ENCODE data around the gene FIG4.
A peak's percentile ranks its signal among the peaks of the same experiment; 100 is the strongest.
"Not testable (repeated sequence)": the region's sequence is repeated elsewhere in the genome, so short reads cannot be mapped to it uniquely, and the experiment has no call there.

FIG4 gene

DNA sequence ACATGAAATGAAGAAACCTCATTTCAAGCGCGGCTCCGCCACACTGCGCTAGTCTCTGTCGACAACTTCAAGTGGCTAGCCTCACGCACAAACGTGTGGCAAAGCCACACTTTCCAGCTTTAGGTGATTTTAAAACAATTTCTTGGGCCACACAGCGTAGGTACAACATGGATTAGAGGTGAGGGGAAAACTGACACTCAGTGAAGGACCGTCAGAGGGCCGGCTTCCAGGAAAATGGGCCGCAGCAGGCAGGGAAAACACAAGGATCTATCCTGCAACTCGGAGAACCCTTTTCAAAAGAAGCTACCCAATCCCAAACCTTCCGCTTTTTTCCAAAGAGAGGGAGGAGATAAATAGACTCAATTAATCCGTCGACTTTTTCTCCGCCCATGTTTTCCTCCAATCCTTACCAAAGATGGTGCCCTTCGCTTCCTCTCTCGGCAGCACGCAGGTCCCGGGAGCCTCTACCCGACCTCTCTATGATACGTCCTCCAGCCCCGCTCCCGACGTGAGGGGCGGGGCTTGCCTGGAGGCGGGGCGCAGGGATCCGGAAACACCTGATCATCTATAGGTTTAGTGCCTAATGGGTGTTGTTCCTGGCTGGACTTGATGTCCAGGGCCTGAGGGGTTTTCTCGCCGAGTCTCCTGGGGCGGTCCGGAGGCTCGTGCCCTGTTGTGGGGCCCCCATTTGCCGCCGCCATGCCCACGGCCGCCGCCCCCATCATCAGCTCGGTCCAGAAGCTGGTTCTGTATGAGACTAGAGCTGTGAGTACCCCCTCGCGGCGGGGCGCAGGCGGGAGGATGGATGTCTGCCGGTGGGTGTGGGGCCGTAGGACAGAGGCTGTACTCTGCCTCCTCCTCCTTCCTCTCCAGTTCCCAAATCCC, at the start of gene FIG4, which contains the start of gene AK9:
Gene FIG4 (plus strand): TSS at position 560 of the 885 bp plus-strand sequence. CDS start 140 bp downstream, at position 700.
Gene AK9 (minus strand): TSS at position 466 of the 885 bp plus-strand sequence. CDS start 15,457 bp downstream, outside the sequence.
- DNase-seq (ENCODE audit: low read depth in 3 of 3), result peak; percentile 81 to 84 (median 83)

DNA sequence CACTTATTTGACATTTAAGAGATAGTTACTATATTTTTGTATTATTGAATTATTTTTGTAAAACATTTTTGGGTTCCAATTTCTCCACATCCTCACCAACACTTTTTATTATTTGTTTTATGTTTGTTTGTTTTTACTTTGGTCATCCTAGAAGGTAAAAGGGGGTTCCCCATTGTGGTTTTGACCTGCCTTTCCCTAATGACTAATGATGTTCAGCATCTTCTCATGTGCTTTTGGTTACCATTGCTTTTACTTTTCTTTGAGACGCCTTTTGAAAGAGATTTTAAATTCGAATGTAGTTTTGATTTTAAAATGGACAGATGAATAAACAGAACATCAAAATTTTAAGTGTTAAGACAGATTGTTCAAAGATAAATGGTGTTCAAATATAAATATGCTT, 47.0 kb upstream of the FIG4 start:
- no peak for DNase-seq (ENCODE audit: low read depth in 3 of 3)

GRCh38 chr6:109653264-109653663, 37.8 kb upstream of the FIG4 start:
- no peak for DNase-seq (ENCODE audit: low read depth in 3 of 3)

DNA sequence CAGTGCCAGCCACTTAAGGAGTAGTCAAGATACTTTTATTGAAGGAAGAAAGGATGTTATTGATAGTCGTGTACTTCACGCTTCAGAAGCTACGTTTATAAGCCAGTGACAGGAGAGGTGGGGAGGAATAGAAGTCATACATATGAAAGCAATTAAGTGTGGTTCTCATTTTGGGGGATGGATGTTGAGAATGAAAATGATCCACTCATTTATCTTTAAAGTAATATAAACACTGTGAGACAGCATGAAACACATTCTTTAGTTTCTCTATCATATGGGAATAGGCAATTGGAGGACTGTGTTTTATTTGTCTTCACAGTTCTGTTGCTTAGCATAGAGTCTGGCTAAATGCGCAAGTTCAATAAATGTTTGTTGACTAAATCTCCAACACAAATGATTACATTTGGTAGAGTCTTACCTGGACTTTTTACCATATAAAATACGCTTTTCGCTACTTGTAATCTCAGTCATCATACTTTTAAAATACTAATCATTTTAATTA, 35.3 kb upstream of the FIG4 start:
- DNase-seq (ENCODE audit: low read depth in 3 of 3), result no peak

DNA sequence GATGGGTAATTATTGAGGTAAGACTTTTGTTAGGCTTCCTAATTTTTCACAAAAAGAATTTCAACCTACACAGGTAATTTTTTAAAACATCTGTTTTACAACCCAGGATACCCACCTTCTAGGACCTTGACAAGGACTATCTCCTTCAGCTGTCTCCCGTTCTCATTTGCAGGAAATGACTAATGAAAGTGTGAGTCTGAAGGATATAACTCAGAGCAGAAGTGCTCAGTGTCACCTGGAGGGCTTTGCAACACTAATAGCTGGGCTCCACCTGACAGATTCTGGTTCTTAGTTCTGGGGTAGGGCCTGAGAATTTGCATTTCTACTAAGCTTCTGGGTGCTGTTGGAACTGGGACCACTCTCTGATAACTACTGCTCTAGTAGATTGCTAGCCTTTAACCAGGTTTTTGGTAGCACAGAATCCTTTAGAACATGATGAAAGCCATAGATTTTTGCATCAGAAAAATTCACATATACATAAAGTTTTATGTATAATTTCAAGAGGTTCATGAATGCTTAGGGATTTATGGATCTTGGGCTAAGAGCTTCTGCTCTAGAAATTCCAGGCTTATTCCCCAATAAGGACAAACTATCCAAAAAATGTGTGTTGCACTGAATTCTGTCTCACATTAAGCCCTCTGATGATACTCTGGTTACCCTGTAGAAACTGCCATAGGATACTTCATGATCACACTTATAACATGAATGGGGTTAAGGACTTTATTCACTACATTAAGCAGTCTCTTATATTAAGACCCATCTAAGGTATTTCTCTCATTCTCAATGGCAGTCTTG, 30.4 kb upstream of the FIG4 start:
- no peak for DNase-seq (ENCODE audit: low read depth in 3 of 3)

- DNase-seq (ENCODE audit: low read depth in 3 of 3), result no peak
Measured at GRCh38 chr6:109662192-109662591, 28.9 kb upstream of the FIG4 start.

DNA sequence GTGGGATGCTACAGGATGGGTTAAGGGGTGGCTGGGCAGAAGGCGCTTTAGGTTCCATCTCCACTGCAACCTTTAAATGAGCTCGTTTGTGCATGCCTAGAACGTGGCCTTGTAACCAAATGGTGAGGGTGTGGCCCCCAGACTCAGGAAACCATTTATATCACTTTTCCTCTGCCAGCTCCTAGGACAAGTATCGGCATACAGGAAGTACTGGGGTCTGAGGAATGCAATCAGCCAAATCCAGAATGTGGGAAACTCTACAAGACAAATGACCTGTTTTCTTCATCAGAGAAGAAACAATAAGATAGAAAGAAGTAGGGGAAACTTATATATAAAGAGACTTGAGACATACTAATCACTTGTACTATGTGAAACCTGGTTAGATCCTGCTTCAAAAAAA, 21.3 kb upstream of the FIG4 start:
- DNase-seq (ENCODE audit: low read depth in 3 of 3), result no peak

GRCh38 chr6:109671733-109672132, 19.4 kb upstream of the FIG4 start:
- no peak for DNase-seq (ENCODE audit: low read depth in 3 of 3)

DNA sequence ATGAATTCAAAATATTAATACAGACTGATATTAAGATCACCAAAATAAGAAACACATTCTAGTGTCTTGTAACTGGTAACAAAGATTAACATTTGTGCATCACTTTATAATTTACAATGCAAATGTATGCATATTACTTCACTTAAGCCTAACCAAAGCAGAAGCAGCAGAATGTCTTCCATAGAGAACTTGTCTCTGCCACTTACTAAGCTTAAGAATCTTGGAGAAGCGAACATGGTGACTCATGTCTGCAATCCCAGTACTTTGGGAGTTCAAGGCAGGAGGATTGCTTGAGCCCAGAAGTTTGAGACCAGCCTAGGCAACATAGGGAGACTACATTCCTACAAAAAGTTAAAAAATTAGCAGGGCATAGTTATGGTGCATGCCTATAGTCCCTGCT, 18.9 kb upstream of the FIG4 start:
- no peak for DNase-seq (ENCODE audit: low read depth in 3 of 3)

GRCh38 chr6:109672839-109673238, 18.3 kb upstream of the FIG4 start:
- DNase-seq (ENCODE audit: low read depth in 3 of 3), result no peak

DNA sequence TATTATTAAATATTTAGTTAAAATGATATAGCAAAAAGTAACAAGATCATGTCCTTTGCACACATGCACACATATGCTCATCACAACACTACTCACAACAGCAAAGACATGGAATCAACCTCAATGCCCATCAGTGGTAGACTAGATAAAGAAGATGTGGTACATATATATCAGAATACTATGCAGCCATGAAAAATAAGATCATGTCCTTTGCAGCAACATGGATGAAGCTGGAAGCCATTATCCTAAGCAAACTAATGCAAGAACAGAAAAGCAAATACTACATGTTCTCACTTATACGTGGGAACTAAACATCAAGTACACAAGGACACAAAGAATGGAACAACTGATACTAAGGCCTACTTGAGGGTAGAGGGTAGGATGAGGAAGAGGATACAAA, 14.4 kb upstream of the FIG4 start:
- no peak for DNase-seq (ENCODE audit: low read depth in 3 of 3)

GRCh38 chr6:109678240-109678639, 12.9 kb upstream of the FIG4 start:
- DNase-seq (ENCODE audit: low read depth in 3 of 3), result no peak

DNA sequence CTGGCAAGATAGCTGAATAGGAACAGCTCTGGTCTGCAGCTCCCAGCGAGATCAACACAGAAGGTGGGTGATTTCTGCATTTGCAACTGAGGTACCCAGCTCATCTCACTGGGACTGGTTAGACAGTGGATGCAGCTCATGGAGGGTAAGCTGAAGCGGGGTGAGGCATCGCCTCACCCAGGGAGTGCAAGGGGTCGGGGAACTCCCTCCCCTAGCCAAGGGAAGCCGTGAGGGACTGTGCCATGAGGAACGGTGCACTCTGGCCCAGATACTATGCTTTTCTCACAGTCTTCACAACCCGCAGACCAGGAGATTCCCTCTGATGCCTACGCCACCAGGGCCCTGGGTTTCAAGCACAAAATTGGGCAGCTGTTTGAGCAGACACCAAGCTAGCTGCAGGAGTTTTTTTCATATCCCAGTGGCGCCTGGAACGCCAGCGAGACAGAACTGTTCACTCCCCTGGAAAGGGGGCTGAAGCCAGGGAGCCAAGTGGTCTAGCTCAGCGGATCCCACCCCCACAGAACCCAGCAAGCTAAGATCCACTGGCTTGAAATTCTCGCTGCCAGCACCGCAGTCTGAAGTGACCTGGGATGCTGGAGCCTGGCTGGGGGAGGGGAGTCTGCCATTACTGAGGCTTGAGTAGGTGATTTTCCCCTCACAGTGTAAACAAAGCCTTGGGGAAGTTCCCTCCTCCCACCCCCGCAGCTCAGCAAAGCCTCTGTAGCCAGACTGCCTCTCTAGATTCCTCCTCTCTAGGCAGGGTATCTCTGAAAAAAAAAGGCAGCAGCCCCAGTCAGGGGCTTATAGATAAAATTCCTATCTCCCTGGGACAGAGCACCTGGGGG, 12.2 kb upstream of the FIG4 start:
- not testable (repeated sequence) for DNase-seq (ENCODE audit: low read depth in 3 of 3)

- DNase-seq (ENCODE audit: low read depth in 3 of 3), result no peak
Measured at GRCh38 chr6:109686566-109687265, 4.4 kb upstream of the FIG4 start.

- no peak for DNase-seq (ENCODE audit: low read depth in 3 of 3)
Measured at GRCh38 chr6:109687271-109687761, 3.8 kb upstream of the FIG4 start.

DNA sequence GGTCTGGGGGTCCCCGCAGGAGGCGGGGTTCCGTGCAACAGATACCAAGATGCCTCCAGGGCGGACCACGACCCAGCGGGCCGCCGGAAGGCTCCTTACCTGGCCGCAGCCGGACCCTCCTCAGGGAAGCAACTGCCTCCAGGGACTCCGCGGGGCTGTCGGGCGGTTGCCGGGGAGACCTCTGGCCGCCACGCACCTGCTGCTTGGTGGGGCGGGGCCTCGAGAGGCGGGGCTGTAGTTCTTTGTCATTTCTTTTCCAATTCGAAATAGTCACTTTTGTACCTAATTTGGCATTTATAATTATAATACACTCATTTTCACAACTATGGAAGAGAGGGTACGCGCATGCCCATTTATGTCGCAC, 741 bp upstream of the FIG4 start:
- DNase-seq (ENCODE audit: low read depth in 3 of 3), result peak; percentile 25 to 48 (median 36)

- no peak for DNase-seq (ENCODE audit: low read depth in 3 of 3)
Measured at GRCh38 chr6:109693111-109693510, 2.0 kb downstream of the FIG4 start.

- DNase-seq (ENCODE audit: low read depth in 3 of 3), result no peak
Measured at GRCh38 chr6:109695468-109695867, 4.4 kb downstream of the FIG4 start.

DNA sequence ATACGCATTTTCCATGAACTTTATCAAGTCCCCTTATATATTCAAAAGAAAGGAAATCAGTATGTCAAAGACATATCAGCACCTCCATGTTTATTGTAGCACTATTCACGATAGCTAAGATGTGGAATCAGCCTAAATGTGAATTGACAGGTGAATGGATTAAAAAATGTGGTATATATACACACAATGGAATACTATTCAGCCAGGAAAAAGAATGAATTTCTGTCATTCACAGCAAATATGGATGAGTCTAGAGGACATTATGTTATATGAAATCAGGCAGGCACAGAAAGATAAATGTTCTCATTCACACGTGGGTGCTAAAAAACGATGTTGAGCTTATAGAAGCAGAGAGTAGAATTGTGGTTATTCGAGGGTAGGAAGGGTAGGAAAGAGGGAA, 5.3 kb downstream of the FIG4 start:
- no peak for DNase-seq (ENCODE audit: low read depth in 3 of 3)

- DNase-seq (ENCODE audit: low read depth in 3 of 3), result no peak
Measured at GRCh38 chr6:109701221-109701620, 10.1 kb downstream of the FIG4 start.

DNA sequence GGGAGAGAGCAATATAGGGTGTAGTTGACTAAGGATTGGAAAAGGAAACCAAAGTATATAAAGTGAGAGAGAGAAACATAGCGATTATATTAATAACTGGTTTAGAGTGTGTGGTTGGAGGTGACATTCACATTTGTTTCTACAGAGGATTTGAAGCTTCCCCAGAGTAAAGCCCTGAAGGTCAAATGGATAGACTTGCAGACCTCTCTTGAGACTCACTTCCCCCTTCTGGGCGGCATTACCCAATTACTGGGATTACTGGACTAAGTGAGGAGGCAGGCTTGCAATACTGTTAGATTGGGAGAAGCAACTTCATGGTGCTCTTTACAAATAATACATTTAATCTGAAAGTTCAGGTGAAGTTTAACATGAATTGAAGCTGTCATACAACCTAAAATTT, 10.7 kb downstream of the FIG4 start:
- DNase-seq (ENCODE audit: low read depth in 3 of 3), result no peak

Data from stimulated activated CD4-positive, alpha-beta T cell treated with anti-CD3 and anti-CD28 coated beads, TNF-alpha, amount 100 ng/mL, for 4 hours (primary cell).